Effector memory CD4-positive, alpha-beta T cell (primary cell): ENCODE results near the gene AMBRA1.

Experiments used
- DNase-seq, 3 donors: peaks; one replicate each; pipeline ENCODE4 v3.0.0-alpha.2; 2020
- H3K27ac ChIP-seq: 2 replicates; pipeline ENCODE4 v1.7.0; 2013; ENCODE audit warnings: mild to moderate bottlenecking, low read length, moderate library complexity; ENCODE audit not compliant: insufficient read depth, poor library complexity, severe bottlenecking
- H3K27me3 ChIP-seq: replicated peaks from 2 replicates; pipeline ENCODE4 v1.7.0; 2013; ENCODE audit warnings: mild to moderate bottlenecking, low read length; ENCODE audit not compliant: insufficient read depth, control insufficient read depth, poor library complexity, severe bottlenecking
- H3K36me3 ChIP-seq: 2 replicates; pipeline ENCODE4 v1.7.0; 2013; ENCODE audit warnings: mild to moderate bottlenecking, low read length, moderate library complexity; ENCODE audit not compliant: control insufficient read depth, insufficient read depth
- H3K4me1 ChIP-seq: 2 replicates; pipeline ENCODE4 v1.7.0; 2013; ENCODE audit warnings: low read length, mild to moderate bottlenecking; ENCODE audit not compliant: control insufficient read depth, insufficient read depth, poor library complexity, severe bottlenecking
- H3K4me3 ChIP-seq: 2 replicates; pipeline ENCODE4 v1.7.0; 2013; ENCODE audit warnings: low read length, low read depth, mild to moderate bottlenecking; ENCODE audit not compliant: insufficient read depth, poor library complexity, severe bottlenecking
- H3K9me3 ChIP-seq: 2 replicates; pipeline ENCODE4 v1.7.0; 2013; ENCODE audit warnings: mild to moderate bottlenecking, low read length, moderate library complexity; ENCODE audit not compliant: control insufficient read depth

AMBRA1 gene

GRCh38 chr11:46386674-46387073 is 207.1 kb downstream of the AMBRA1 start:
- H3K4me1 ChIP-seq = peaks cover 38% of the 10 kb centered on the region
- H3K4me3 ChIP-seq = no peak overlapping the region
- no peak overlapping the region for H3K27ac ChIP-seq
- no peaks in the 10 kb centered on the region for H3K36me3 ChIP-seq
- H3K9me3 ChIP-seq = no peaks in the 10 kb centered on the region
- H3K27me3 ChIP-seq = peaks cover 49% of the 10 kb centered on the region
- no peak for DNase-seq

GRCh38 chr11:46386005-46386578 is 207.7 kb downstream of the AMBRA1 start:
- no peak overlapping the region for H3K27ac ChIP-seq
- no peak for DNase-seq
- H3K4me1 ChIP-seq = peaks cover 34% of the 10 kb centered on the region

DNA sequence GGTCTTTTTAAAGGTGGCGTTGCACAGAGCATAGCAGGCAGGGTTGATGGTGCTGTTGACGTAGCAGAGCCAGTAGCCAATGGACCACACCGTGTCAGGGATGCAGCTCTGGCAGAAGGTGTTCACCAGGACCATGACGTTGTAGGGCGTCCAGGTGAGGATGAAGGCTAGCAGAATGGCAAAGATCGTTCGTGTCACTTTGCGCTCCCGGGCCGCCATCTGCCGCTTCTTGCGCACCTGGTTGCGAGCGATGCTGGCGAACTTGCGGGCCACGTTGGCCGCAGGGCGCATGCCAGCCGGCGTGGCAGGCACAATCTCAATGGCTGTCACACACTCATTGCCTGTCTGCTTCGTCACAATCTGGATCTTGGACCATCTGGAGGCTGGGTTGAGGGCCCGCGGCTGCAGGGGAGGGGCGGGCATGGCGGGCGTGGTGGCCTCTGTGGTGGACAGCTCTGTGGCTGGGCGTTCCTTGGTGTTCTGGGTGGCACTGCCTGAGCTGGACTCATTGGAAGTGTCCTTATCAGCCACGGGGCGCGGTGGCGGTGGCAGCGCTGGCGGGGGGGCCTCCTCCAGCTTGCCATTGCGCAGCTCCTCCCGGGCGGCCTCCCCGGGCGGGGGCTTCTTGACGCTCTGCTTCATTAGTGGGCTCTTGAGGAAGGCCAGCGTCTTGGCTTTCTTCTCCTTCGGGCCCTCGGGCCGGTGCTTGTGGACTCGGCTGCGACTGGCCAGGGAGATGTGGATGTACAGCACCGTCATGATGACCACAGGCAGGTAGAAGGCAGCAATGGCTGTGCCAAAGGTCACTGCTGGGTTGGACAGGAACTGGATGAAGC is 208.4 kb downstream of the AMBRA1 start:
- no peaks in the 10 kb centered on the region for H3K9me3 ChIP-seq
- DNase-seq = no peak
- H3K4me1 ChIP-seq = peaks cover 28% of the 10 kb centered on the region
- no peaks in the 10 kb centered on the region for H3K36me3 ChIP-seq
- H3K27ac ChIP-seq = no peak overlapping the region
- no peak overlapping the region for H3K4me3 ChIP-seq
- peaks cover 39% of the 10 kb centered on the region for H3K27me3 ChIP-seq

More at GRCh38 chr11:46386005-46386578, 207.7 kb downstream of the AMBRA1 start:
- Histone ChIP-seq H3K9me3 (no peaks in the 10 kb centered on the region), H3K27me3 (peaks cover 46% of the 10 kb centered on the region), H3K36me3 (no peaks in the 10 kb centered on the region), H3K4me3 (no peak overlapping the region)

- peaks cover 17% of the 10 kb centered on the region for H3K4me1 ChIP-seq
- H3K9me3 ChIP-seq = no peaks in the 10 kb centered on the region
- no peak overlapping the region for H3K4me3 ChIP-seq
- peaks cover 26% of the 10 kb centered on the region for H3K27me3 ChIP-seq
- no peak for DNase-seq
- no peaks in the 10 kb centered on the region for H3K36me3 ChIP-seq
- no peak overlapping the region for H3K27ac ChIP-seq
These were observed 209.7 kb downstream of the AMBRA1 start for GRCh38 chr11:46383974-46384701.

DNA sequence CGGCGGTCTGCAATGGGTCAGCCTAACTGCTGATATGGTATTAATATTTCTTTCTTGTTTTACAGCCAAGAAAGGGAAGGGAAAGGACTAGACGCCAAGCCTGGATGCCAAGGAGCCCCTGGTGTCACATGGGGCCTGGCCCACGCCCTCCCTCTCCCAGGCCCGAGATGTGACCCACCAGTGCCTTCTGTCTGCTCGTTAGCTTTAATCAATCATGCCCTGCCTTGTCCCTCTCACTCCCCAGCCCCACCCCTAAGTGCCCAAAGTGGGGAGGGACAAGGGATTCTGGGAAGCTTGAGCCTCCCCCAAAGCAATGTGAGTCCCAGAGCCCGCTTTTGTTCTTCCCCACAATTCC is 210.4 kb downstream of the AMBRA1 start:
- DNase-seq = no peak
- Histone ChIP-seq H3K9me3 (no peaks in the 10 kb centered on the region), H3K27ac (no peak overlapping the region), H3K27me3 (peaks cover 20% of the 10 kb centered on the region), H3K4me1 (peaks cover 16% of the 10 kb centered on the region), H3K36me3 (peaks cover 3% of the 10 kb centered on the region), H3K4me3 (no peak overlapping the region)

DNA sequence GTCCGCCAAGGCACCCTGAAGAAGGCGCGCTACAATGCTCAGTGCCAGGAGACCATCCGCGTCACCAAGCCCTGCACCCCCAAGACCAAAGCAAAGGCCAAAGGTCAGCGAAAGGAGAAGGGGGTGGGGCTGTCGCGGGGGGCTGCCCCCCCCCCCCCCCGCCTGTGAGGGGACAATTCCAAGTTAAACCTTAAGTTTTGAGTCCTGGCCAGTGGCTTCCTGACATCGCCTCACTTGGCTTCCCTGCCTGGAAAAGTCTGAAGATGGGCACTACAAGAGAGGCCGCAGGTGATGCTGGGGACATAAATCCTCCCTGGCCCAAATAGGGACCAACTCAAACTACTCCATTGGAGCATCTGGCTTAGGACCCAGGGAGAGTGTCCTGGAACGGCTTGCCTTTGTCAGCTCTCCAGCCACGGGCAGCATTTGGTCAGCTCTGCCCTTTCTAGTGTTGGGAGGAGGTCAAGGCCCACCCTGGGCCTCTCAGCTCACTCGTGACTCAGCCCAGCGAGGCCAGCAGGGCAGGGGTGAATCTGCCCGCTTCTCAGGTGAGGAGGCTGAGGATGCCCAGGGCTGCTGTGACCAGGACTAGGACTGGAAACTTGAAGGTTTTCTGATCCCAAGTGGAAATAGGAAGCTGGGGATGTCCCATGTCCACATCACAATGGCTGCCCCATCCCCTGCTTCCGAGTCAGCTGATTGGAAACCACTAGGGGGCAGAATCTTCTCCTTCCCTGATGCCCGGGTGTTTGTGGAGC is 211.0 kb downstream of the AMBRA1 start:
- Histone ChIP-seq H3K27ac (no peak overlapping the region), H3K27me3 (peaks cover 17% of the 10 kb centered on the region), H3K36me3 (peaks cover 8% of the 10 kb centered on the region), H3K4me3 (peak overlapping the region; percentile 60), H3K4me1 (peaks cover 11% of the 10 kb centered on the region), H3K9me3 (no peaks in the 10 kb centered on the region)
- DNase-seq = no peak

DNA sequence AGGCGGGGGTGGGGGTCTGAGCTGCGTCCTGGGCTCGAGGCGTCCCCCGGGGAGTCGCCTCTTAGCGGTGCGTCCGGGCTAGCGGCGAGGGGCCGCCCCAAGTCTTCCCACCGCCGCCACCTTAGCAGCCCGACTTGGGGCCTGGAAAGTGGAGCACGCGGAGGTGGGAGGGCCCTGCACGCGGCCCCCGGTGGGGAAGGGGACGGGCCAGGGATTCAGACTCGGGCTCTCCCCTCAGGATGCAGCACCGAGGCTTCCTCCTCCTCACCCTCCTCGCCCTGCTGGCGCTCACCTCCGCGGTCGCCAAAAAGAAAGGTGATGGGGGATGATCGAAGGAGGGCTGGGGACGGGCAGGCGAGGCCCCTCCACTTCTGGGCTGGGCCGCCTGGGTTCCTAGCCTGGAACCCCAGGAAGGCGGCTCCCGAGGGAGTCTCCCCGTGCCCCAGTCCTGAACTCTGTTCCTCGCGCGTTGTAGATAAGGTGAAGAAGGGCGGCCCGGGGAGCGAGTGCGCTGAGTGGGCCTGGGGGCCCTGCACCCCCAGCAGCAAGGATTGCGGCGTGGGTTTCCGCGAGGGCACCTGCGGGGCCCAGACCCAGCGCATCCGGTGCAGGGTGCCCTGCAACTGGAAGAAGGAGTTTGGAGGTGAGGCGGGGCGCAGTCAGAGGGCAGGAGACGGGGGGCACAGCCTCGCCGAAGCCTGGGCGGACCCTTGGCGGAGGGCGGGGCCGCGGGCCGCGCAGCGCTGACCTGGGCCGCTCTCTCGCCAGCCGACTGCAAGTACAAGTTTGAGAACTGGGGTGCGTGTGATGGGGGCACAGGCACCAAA is 211.8 kb downstream of the AMBRA1 start:
- H3K4me1 ChIP-seq = peaks cover 11% of the 10 kb centered on the region
- peaks cover 17% of the 10 kb centered on the region for H3K27me3 ChIP-seq
- no peak for DNase-seq
- H3K9me3 ChIP-seq = no peaks in the 10 kb centered on the region
- peaks cover 15% of the 10 kb centered on the region for H3K36me3 ChIP-seq
- H3K27ac ChIP-seq = no peak overlapping the region
- peak overlapping the region; percentile 60 for H3K4me3 ChIP-seq

GRCh38 chr11:46381048-46381818 is 212.6 kb downstream of the AMBRA1 start, which contains the start of gene MDK:
Gene MDK, plus strand, starts transcription at chr11:46381669. Its CDS starts 389 bp downstream, at chr11:46382058.
- Histone ChIP-seq H3K9me3 (no peaks in the 10 kb centered on the region), H3K4me3 (peak within 1 kb of the TSS; percentile 88), H3K4me1 (peaks cover 11% of the 10 kb centered on the region), H3K27ac (peak within 1 kb of the TSS; percentile 60), H3K27me3 (peaks cover 17% of the 10 kb centered on the region), H3K36me3 (peaks cover 23% of the 10 kb centered on the region)
- DNase-seq = no peak
